Raji (cell line): ENCODE measurements around the gene TRIM43.
"Not testable (repeated sequence)": the region's sequence is repeated elsewhere in the genome, so short reads cannot be mapped to it uniquely, and the experiment has no call there.

ENCODE experiments used
- POLR2A ChIP-seq: IDR thresholded peaks from 2 replicates; pipeline ENCODE4 v1.6.1; 2011; ENCODE audit warnings: low read depth, low read length, control low read depth; ENCODE audit not compliant: insufficient read depth

The TRIM43 gene

GRCh38 chr2:95591701-95592100 lies at the start of gene TRIM43:
Gene TRIM43, plus strand, starts transcription at chr2:95592001. Its CDS starts 2,023 bp downstream, at chr2:95594024.
- not testable (repeated sequence) for TF ChIP-seq POLR2A

GRCh38 chr2:95551055-95551568 lies 40.7 kb upstream of the TRIM43 start:
- no peak for TF ChIP-seq POLR2A

- TF ChIP-seq POLR2A, result no peak
Observed at GRCh38 chr2:95552911-95553310, 38.9 kb upstream of the TRIM43 start.

GRCh38 chr2:95569170-95569569 lies 22.6 kb upstream of the TRIM43 start:
- TF ChIP-seq POLR2A, result no peak

GRCh38 chr2:95573866-95574265 lies 17.9 kb upstream of the TRIM43 start:
- no peak for TF ChIP-seq POLR2A

GRCh38 chr2:95574506-95574905 lies 17.3 kb upstream of the TRIM43 start:
- no peak for TF ChIP-seq POLR2A

- no peak for TF ChIP-seq POLR2A
Observed at GRCh38 chr2:95575857-95576256, 15.9 kb upstream of the TRIM43 start.

- no peak for TF ChIP-seq POLR2A
Observed at GRCh38 chr2:95578539-95578938, 13.3 kb upstream of the TRIM43 start.
